Vagina (tissue), 2 donors: Measurements from ENCODE around the gene EREG. TPM values are rescaled to one million over a fixed set of nuclear protein-coding genes. Genes with fewer than 3 reads are reported as not detected.
A peak's percentile ranks its signal among the peaks of the same experiment; 100 is the strongest.

ENCODE experiments used
- DNase-seq, 2 donors: peaks; one replicate each; pipeline ENCODE4 v3.0.0-alpha.2; 2017; ENCODE audit errors: extremely low spot score in 2 of 2
- H3K27ac ChIP-seq: fragments of 200-600 bp; sonication (generic); one replicate; pipeline ENCODE4 v1.5.1; 2019
- H3K27me3 ChIP-seq: fragments of 200-600 bp; sonication (generic); one replicate; pipeline ENCODE4 v1.5.1; 2019
- H3K36me3 ChIP-seq, 2 donors: fragments of 200-600 bp; sonication (generic); one replicate each; pipeline ENCODE4 v1.5.1; 2017 to 2019
- H3K4me1 ChIP-seq: fragments of 200-600 bp; sonication (generic); one replicate; pipeline ENCODE4 v1.5.1; 2019
- H3K4me3 ChIP-seq, 2 donors: fragments of 200-600 bp; sonication (generic); 1 replicate in 1 of 2; 2 replicates in 1 of 2; pipeline ENCODE4 v1.5.1; 2016 to 2019
- H3K9me3 ChIP-seq: fragments of 200-600 bp; sonication (generic); one replicate; pipeline ENCODE4 v1.5.1; 2019
- CTCF ChIP-seq, 3 experiments: fragments of 450-650 bp in 2 of 3; fragments of 200-600 bp in 1 of 3; sonication (generic) in 1 of 3; IDR thresholded peaks; one replicate each; pipeline ENCODE4 v1.5.1; 2017 to 2019; ENCODE audit warnings: antibody characterized with exemption in 3 of 3, mild to moderate bottlenecking in 2 of 3, moderate library complexity in 2 of 3
- POLR2A ChIP-seq, 2 donors: fragments of 450-650 bp; IDR thresholded peaks; one replicate each; pipeline ENCODE4 v1.6.1; 2017; ENCODE audit warnings: antibody characterized with exemption in 2 of 2, mild to moderate bottlenecking in 2 of 2, moderate library complexity in 2 of 2
- POLR2AphosphoS5 ChIP-seq, 2 donors: sonication (generic); formaldehyde crosslinking; IDR thresholded peaks; one replicate each; pipeline ENCODE4 v1.9.0; 2017; ENCODE audit warnings: antibody characterized with exemption in 2 of 2, mild to moderate bottlenecking in 2 of 2, low read depth in 1 of 2; ENCODE audit not compliant: insufficient read depth in 1 of 2
- intact Hi-C: fragments of 100-400 bp; cut with DNase I; formaldehyde crosslinking; loops from one replicate; pipeline ENCODE4 v1.15.1; 2023
- total RNA-seq: library from RNA; depleted of rRNA; stranded (reverse); fragments of >200 nt; gene quantifications from one replicate; pipeline ENCODE4 v1.2.3, GENCODE V29; 2016

EREG gene
- total RNA-seq, result 1.2 TPM

GRCh38 chr4:74364652-74365491 lies at the start of gene EREG:
TSS of gene EREG (plus strand) at chr4:74365145. CDS start at chr4:74365309, 164 bp downstream.
- Histone ChIP-seq H3K4me3 (peak within 1 kb of the TSS; percentile 25 to 40), H3K36me3 (no peaks in the 10 kb centered on the region), H3K4me1 (peaks cover 16% of the 10 kb centered on the region), H3K27me3 (no peaks in the 10 kb centered on the region), H3K9me3 (no peaks in the 10 kb centered on the region), H3K27ac (no peak within 1 kb of the TSS)
- TF ChIP-seq POLR2AphosphoS5 (IDR thresholded peaks at IDR 0.05; ENCODE audit: insufficient read depth in 1 of 2, low read depth in 1 of 2) (no peak), CTCF (IDR thresholded peaks at IDR 0.05) (no peak), POLR2A (IDR thresholded peaks at IDR 0.05) (no peak)
- no peak for DNase-seq
- intact Hi-C loops, result no loop called here

GRCh38 chr4:74315376-74315775 lies 49.6 kb upstream of the EREG start:
- H3K9me3 ChIP-seq, result no peaks in the 10 kb centered on the region
- peaks cover 4% of the 10 kb centered on the region for H3K4me1 ChIP-seq
- H3K4me3 ChIP-seq, result no peak overlapping the region
- H3K27me3 ChIP-seq, result no peaks in the 10 kb centered on the region
- TF ChIP-seq POLR2AphosphoS5 (IDR thresholded peaks at IDR 0.05; ENCODE audit: insufficient read depth in 1 of 2, low read depth in 1 of 2) (no peak), POLR2A (IDR thresholded peaks at IDR 0.05) (no peak), CTCF (IDR thresholded peaks at IDR 0.05) (no peak)
- intact Hi-C loops, result no loop called here
- H3K36me3 ChIP-seq, result no peaks in the 10 kb centered on the region
- no peak for DNase-seq
- H3K27ac ChIP-seq, result no peak overlapping the region

- DNase-seq, result no peak
- peak in 1 of 2 donors; percentile 59 for TF ChIP-seq POLR2AphosphoS5 (IDR thresholded peaks at IDR 0.05; ENCODE audit: insufficient read depth in 1 of 2, low read depth in 1 of 2)
- no peak for TF ChIP-seq POLR2A (IDR thresholded peaks at IDR 0.05)
- intact Hi-C loops, result no loop called here
- Histone ChIP-seq H3K4me1 (peaks cover 4% of the 10 kb centered on the region), H3K27ac (no peak overlapping the region), H3K4me3 (no peak overlapping the region), H3K36me3 (no peaks in the 10 kb centered on the region), H3K9me3 (no peaks in the 10 kb centered on the region), H3K27me3 (no peaks in the 10 kb centered on the region)
Observed at GRCh38 chr4:74316397-74316796, 48.5 kb upstream of the EREG start.

GRCh38 chr4:74317616-74318246 lies 47.2 kb upstream of the EREG start:
- Histone ChIP-seq H3K27me3 (no peaks in the 10 kb centered on the region), H3K4me1 (peaks cover 4% of the 10 kb centered on the region)
- intact Hi-C loops, result no loop called here

GRCh38 chr4:74318276-74318675 lies 46.7 kb upstream of the EREG start:
- Histone ChIP-seq H3K27me3 (no peaks in the 10 kb centered on the region), H3K27ac (no peak overlapping the region), H3K4me1 (peaks cover 4% of the 10 kb centered on the region), H3K4me3 (no peak overlapping the region), H3K9me3 (no peaks in the 10 kb centered on the region), H3K36me3 (no peaks in the 10 kb centered on the region)
- DNase-seq, result no peak
- TF ChIP-seq POLR2A (IDR thresholded peaks at IDR 0.05) (no peak), POLR2AphosphoS5 (IDR thresholded peaks at IDR 0.05; ENCODE audit: insufficient read depth in 1 of 2, low read depth in 1 of 2) (no peak), CTCF (IDR thresholded peaks at IDR 0.05) (no peak)
- intact Hi-C loops, result no loop called here

More at GRCh38 chr4:74317616-74318246, 47.2 kb upstream of the EREG start:
- H3K9me3 ChIP-seq, result no peaks in the 10 kb centered on the region
- H3K36me3 ChIP-seq, result no peaks in the 10 kb centered on the region
- H3K4me3 ChIP-seq, result no peak overlapping the region
- TF ChIP-seq CTCF (IDR thresholded peaks at IDR 0.05) (no peak), POLR2AphosphoS5 (IDR thresholded peaks at IDR 0.05; ENCODE audit: insufficient read depth in 1 of 2, low read depth in 1 of 2) (peak in 1 of 2 donors; percentile 43), POLR2A (IDR thresholded peaks at IDR 0.05) (no peak)
- DNase-seq, result no peak
- H3K27ac ChIP-seq, result no peak overlapping the region
